Measurements from ENCODE around the gene LRSAM1. TPM values are rescaled to one million over a fixed set of nuclear protein-coding genes. Genes with fewer than 3 reads are reported as not detected.

The LRSAM1 gene
- total RNA-seq = 24.6 and 26.4 TPM in 2 replicates

GRCh38 chr9:127450830-127451607 lies at the start of gene LRSAM1, which contains the start of gene RPL12:
Gene LRSAM1 (plus strand): TSS chr9:127451510. CDS start chr9:127454528, 3,018 bp downstream.
Gene RPL12 (minus strand): TSS chr9:127451406. CDS start chr9:127451317, 89 bp downstream.
- intact Hi-C loops (cut with micrococcal nuclease) = loop anchor here (1.0 to 5.0 kb wide), 3 partner anchors 27 to 326 kb away; partner anchors contain the start of genes SH2D3C, SLC2A8 and ZNF79
- H3K27me3 Mint-ChIP-seq = no peaks in the 10 kb centered on the region
- no peaks in the 10 kb centered on the region for H3K9me3 Mint-ChIP-seq
- H3K36me3 Mint-ChIP-seq (ENCODE audit: low read depth) = peaks cover 62% of the 10 kb centered on the region
- H3K4me1 Mint-ChIP-seq = peaks cover 46% of the 10 kb centered on the region
- DNase-seq = peak; percentile 99
- H3K27ac Mint-ChIP-seq = peak within 1 kb of the TSS; percentile 98
- H3K4me3 Mint-ChIP-seq = peak within 1 kb of the TSS; percentile 98

GRCh38 chr9:127402401-127403090 lies 48.8 kb upstream of the LRSAM1 start:
- Mint-ChIP-seq H3K27me3 (peaks cover 34% of the 10 kb centered on the region), H3K4me1 (peaks cover 2% of the 10 kb centered on the region), H3K4me3 (no peak overlapping the region), H3K27ac (no peak overlapping the region), H3K36me3 (ENCODE audit: low read depth) (no peaks in the 10 kb centered on the region), H3K9me3 (no peaks in the 10 kb centered on the region)
- intact Hi-C loops (cut with micrococcal nuclease) = no loop called here
- no peak for DNase-seq

- intact Hi-C loops (cut with micrococcal nuclease) = no loop called here
- Mint-ChIP-seq H3K27me3 (peaks cover 29% of the 10 kb centered on the region), H3K27ac (no peak overlapping the region), H3K4me1 (no peaks in the 10 kb centered on the region), H3K36me3 (ENCODE audit: low read depth) (no peaks in the 10 kb centered on the region), H3K4me3 (no peak overlapping the region), H3K9me3 (no peaks in the 10 kb centered on the region)
- no peak for DNase-seq
These were observed 47.7 kb upstream of the LRSAM1 start for GRCh38 chr9:127403507-127404192.

GRCh38 chr9:127404631-127405030 lies 46.7 kb upstream of the LRSAM1 start:
- Mint-ChIP-seq H3K4me3 (no peak overlapping the region), H3K36me3 (ENCODE audit: low read depth) (no peaks in the 10 kb centered on the region), H3K9me3 (no peaks in the 10 kb centered on the region), H3K27ac (no peak overlapping the region), H3K4me1 (no peaks in the 10 kb centered on the region), H3K27me3 (peaks cover 21% of the 10 kb centered on the region)
- DNase-seq = no peak
- intact Hi-C loops (cut with micrococcal nuclease) = no loop called here

GRCh38 chr9:127405344-127406125 lies 45.8 kb upstream of the LRSAM1 start:
- H3K27me3 Mint-ChIP-seq = peaks cover 19% of the 10 kb centered on the region
- H3K9me3 Mint-ChIP-seq = no peaks in the 10 kb centered on the region
- no peaks in the 10 kb centered on the region for H3K4me1 Mint-ChIP-seq
- no peaks in the 10 kb centered on the region for H3K36me3 Mint-ChIP-seq (ENCODE audit: low read depth)
- intact Hi-C loops (cut with micrococcal nuclease) = no loop called here
- H3K27ac Mint-ChIP-seq = no peak overlapping the region
- no peak overlapping the region for H3K4me3 Mint-ChIP-seq
- DNase-seq = no peak

- no peak overlapping the region for H3K4me3 Mint-ChIP-seq
- no peak overlapping the region for H3K27ac Mint-ChIP-seq
- H3K9me3 Mint-ChIP-seq = no peaks in the 10 kb centered on the region
- H3K36me3 Mint-ChIP-seq (ENCODE audit: low read depth) = no peaks in the 10 kb centered on the region
- intact Hi-C loops (cut with micrococcal nuclease) = no loop called here
- no peaks in the 10 kb centered on the region for H3K4me1 Mint-ChIP-seq
- H3K27me3 Mint-ChIP-seq = peaks cover 20% of the 10 kb centered on the region
- DNase-seq = no peak
These were observed 44.4 kb upstream of the LRSAM1 start for GRCh38 chr9:127406799-127407491.

- Mint-ChIP-seq H3K4me1 (no peaks in the 10 kb centered on the region), H3K4me3 (no peak overlapping the region), H3K27me3 (peaks cover 19% of the 10 kb centered on the region), H3K9me3 (no peaks in the 10 kb centered on the region), H3K27ac (no peak overlapping the region), H3K36me3 (ENCODE audit: low read depth) (no peaks in the 10 kb centered on the region)
- DNase-seq = no peak
- intact Hi-C loops (cut with micrococcal nuclease) = no loop called here
These were observed 43.8 kb upstream of the LRSAM1 start for GRCh38 chr9:127407492-127407843.

GRCh38 chr9:127411122-127411521 lies 40.2 kb upstream of the LRSAM1 start:
- Mint-ChIP-seq H3K4me1 (no peaks in the 10 kb centered on the region), H3K27me3 (peaks cover 33% of the 10 kb centered on the region), H3K4me3 (no peak overlapping the region)

GRCh38 chr9:127415141-127415540 lies 36.2 kb upstream of the LRSAM1 start:
- H3K27me3 Mint-ChIP-seq = peaks cover 26% of the 10 kb centered on the region
- no peaks in the 10 kb centered on the region for H3K36me3 Mint-ChIP-seq (ENCODE audit: low read depth)
- no peak overlapping the region for H3K4me3 Mint-ChIP-seq
- no peak overlapping the region for H3K27ac Mint-ChIP-seq
- no peaks in the 10 kb centered on the region for H3K4me1 Mint-ChIP-seq
- DNase-seq = no peak
- H3K9me3 Mint-ChIP-seq = no peaks in the 10 kb centered on the region
- intact Hi-C loops (cut with micrococcal nuclease) = no loop called here

More at GRCh38 chr9:127411122-127411521, 40.2 kb upstream of the LRSAM1 start:
- intact Hi-C loops (cut with micrococcal nuclease) = no loop called here
- Mint-ChIP-seq H3K9me3 (no peaks in the 10 kb centered on the region), H3K36me3 (ENCODE audit: low read depth) (no peaks in the 10 kb centered on the region), H3K27ac (no peak overlapping the region)
- DNase-seq = no peak

- Mint-ChIP-seq H3K27me3 (peaks cover 26% of the 10 kb centered on the region), H3K4me1 (no peaks in the 10 kb centered on the region), H3K4me3 (no peak overlapping the region), H3K36me3 (ENCODE audit: low read depth) (no peaks in the 10 kb centered on the region), H3K27ac (no peak overlapping the region), H3K9me3 (no peaks in the 10 kb centered on the region)
- no peak for DNase-seq
- intact Hi-C loops (cut with micrococcal nuclease) = no loop called here
These were observed 35.7 kb upstream of the LRSAM1 start for GRCh38 chr9:127415657-127416056.

- DNase-seq = no peak
- H3K36me3 Mint-ChIP-seq (ENCODE audit: low read depth) = no peaks in the 10 kb centered on the region
- intact Hi-C loops (cut with micrococcal nuclease) = loop anchor here (1.0 kb wide), 1 partner anchor 203 kb away; no protein-coding TSS in a partner anchor
- no peaks in the 10 kb centered on the region for H3K9me3 Mint-ChIP-seq
- peak overlapping the region; percentile 23 for H3K27ac Mint-ChIP-seq
- peaks cover 17% of the 10 kb centered on the region for H3K27me3 Mint-ChIP-seq
- H3K4me1 Mint-ChIP-seq = no peaks in the 10 kb centered on the region
- H3K4me3 Mint-ChIP-seq = no peak overlapping the region
These were observed 33.9 kb upstream of the LRSAM1 start for GRCh38 chr9:127417131-127418036.

GRCh38 chr9:127418037-127418471 lies 33.3 kb upstream of the LRSAM1 start:
- H3K36me3 Mint-ChIP-seq (ENCODE audit: low read depth) = no peaks in the 10 kb centered on the region
- H3K4me3 Mint-ChIP-seq = no peak overlapping the region
- H3K27ac Mint-ChIP-seq = no peak overlapping the region
- peaks cover 17% of the 10 kb centered on the region for H3K27me3 Mint-ChIP-seq
- no peaks in the 10 kb centered on the region for H3K9me3 Mint-ChIP-seq
- DNase-seq = peak; percentile 84
- intact Hi-C loops (cut with micrococcal nuclease) = loop anchor here (1.0 kb wide), 1 partner anchor 204 kb away; no protein-coding TSS in a partner anchor
- peaks cover 4% of the 10 kb centered on the region for H3K4me1 Mint-ChIP-seq
